HG03521 (cell line): ENCODE data around the gene HECTD2.

ENCODE experiments used
- ATAC-seq: cut with Tn5 transposase; IDR thresholded peaks from one replicate; pipeline ENCODE4 v1.9.1; 2021; ENCODE audit warnings: mild to moderate bottlenecking, moderate library complexity; ENCODE audit not compliant: unreplicated experiment

Gene HECTD2

GRCh38 chr10:91465261-91465660 is 55.1 kb downstream of the HECTD2 start:
- ATAC-seq, result no peak

- no peak for ATAC-seq
These were observed 57.0 kb downstream of the HECTD2 start for GRCh38 chr10:91467114-91467513.

GRCh38 chr10:91471602-91472001 is 61.5 kb downstream of the HECTD2 start:
- ATAC-seq, result no peak

- no peak for ATAC-seq
These were observed 62.8 kb downstream of the HECTD2 start for GRCh38 chr10:91472911-91473310.

GRCh38 chr10:91474009-91474408 is 63.9 kb downstream of the HECTD2 start:
- ATAC-seq, result no peak

- ATAC-seq, result no peak
These were observed 67.1 kb downstream of the HECTD2 start for GRCh38 chr10:91477236-91477635.

GRCh38 chr10:91479583-91479982 is 69.4 kb downstream of the HECTD2 start:
- ATAC-seq, result no peak

- no peak for ATAC-seq
These were observed 77.9 kb downstream of the HECTD2 start for GRCh38 chr10:91487911-91488582.

GRCh38 chr10:91493313-91493712 is 83.2 kb downstream of the HECTD2 start:
- no peak for ATAC-seq

- no peak for ATAC-seq
These were observed 85.3 kb downstream of the HECTD2 start for GRCh38 chr10:91495402-91495801.

GRCh38 chr10:91496016-91496415 is 85.9 kb downstream of the HECTD2 start:
- ATAC-seq, result no peak

GRCh38 chr10:91511549-91512330 is 101.6 kb downstream of the HECTD2 start:
- no peak for ATAC-seq

- ATAC-seq, result no peak
These were observed 102.3 kb downstream of the HECTD2 start for GRCh38 chr10:91512458-91512857.

- no peak for ATAC-seq
These were observed 103.7 kb downstream of the HECTD2 start for GRCh38 chr10:91513598-91514424.

- no peak for ATAC-seq
These were observed 104.6 kb downstream of the HECTD2 start for GRCh38 chr10:91514787-91515186.

- no peak for ATAC-seq
These were observed 107.2 kb downstream of the HECTD2 start for GRCh38 chr10:91517394-91517793.

- no peak for ATAC-seq
These were observed 109.9 kb downstream of the HECTD2 start for GRCh38 chr10:91519899-91520514.

- ATAC-seq, result no peak
These were observed 110.5 kb downstream of the HECTD2 start for GRCh38 chr10:91520661-91521060.

GRCh38 chr10:91521439-91521838 is 111.3 kb downstream of the HECTD2 start:
- no peak for ATAC-seq

GRCh38 chr10:91525896-91526712 is 116.0 kb downstream of the HECTD2 start:
- ATAC-seq, result no peak
